Measurements from ENCODE around the gene MEX3D. TPM values are rescaled to one million over a fixed set of nuclear protein-coding genes. Genes with fewer than 3 reads are reported as not detected.

MEX3D gene
- total RNA-seq, 2 experiments from 2014 or later, result 5.0 to 5.5 TPM

- POLR2A ChIA-PET, result no interaction called here
- DNase-seq, result peak; percentile 82
- intact Hi-C loops (cut with micrococcal nuclease), result no loop called here
- TF ChIP-seq CTCF (IDR thresholded peaks at IDR 0.05), result no peak
- no peaks in the 10 kb centered on the region for H3K9me3 Mint-ChIP-seq
- H3K36me3 Mint-ChIP-seq (ENCODE audit: low read depth), result no peaks in the 10 kb centered on the region
- ATAC-seq, result peak; percentile 86
- H3K27ac Mint-ChIP-seq, result no peak within 1 kb of the TSS
- H3K4me3 Mint-ChIP-seq, result peak within 1 kb of the TSS; percentile 66
- H3K4me1 Mint-ChIP-seq (ENCODE audit: low read depth), result peaks cover 9% of the 10 kb centered on the region
- peaks cover 10% of the 10 kb centered on the region for H3K27me3 Mint-ChIP-seq
- CTCF ChIA-PET, result interaction anchor here (0.9 kb wide), 1 partner anchor 10 kb away, joined by 3 read pairs; no protein-coding TSS in a partner anchor
These were observed 55.2 kb downstream of the MEX3D start, which contains the start of gene ADAMTSL5 for GRCh38 chr19:1512671-1513498. Gene ADAMTSL5 (minus strand): TSS chr19:1513019. CDS start chr19:1510943, 2,076 bp downstream.

GRCh38 chr19:1511318-1512317, 56.5 kb downstream of the MEX3D start:
- peaks cover 13% of the 10 kb centered on the region for H3K27me3 Mint-ChIP-seq
- peaks cover 13% of the 10 kb centered on the region for H3K4me1 Mint-ChIP-seq (ENCODE audit: low read depth)
- H3K4me3 Mint-ChIP-seq, result peak overlapping the region; percentile 66
- no peak for TF ChIP-seq CTCF (IDR thresholded peaks at IDR 0.05)
- no peak for DNase-seq
- no peaks in the 10 kb centered on the region for H3K9me3 Mint-ChIP-seq
- POLR2A ChIA-PET, result interaction anchor here (0.6 kb wide), 1 partner anchor 18 kb away, joined by 3 read pairs; no protein-coding TSS in a partner anchor
- no peaks in the 10 kb centered on the region for H3K36me3 Mint-ChIP-seq (ENCODE audit: low read depth)
- CTCF ChIA-PET, result interaction anchor here (0.7 to 0.9 kb wide), 2 partner anchors 9 to 35 kb away, joined by 3 read pairs; no protein-coding TSS in a partner anchor
- H3K27ac Mint-ChIP-seq, result no peak overlapping the region
- ATAC-seq, result no peak
- intact Hi-C loops (cut with micrococcal nuclease), result no loop called here

- H3K27me3 Mint-ChIP-seq, result peaks cover 13% of the 10 kb centered on the region
- DNase-seq (no peak), ATAC-seq (no peak)
- no peaks in the 10 kb centered on the region for H3K9me3 Mint-ChIP-seq
- ChIA-PET CTCF (no interaction called here), POLR2A (no interaction called here)
- intact Hi-C loops (cut with micrococcal nuclease), result no loop called here
- no peak overlapping the region for H3K4me3 Mint-ChIP-seq
- H3K27ac Mint-ChIP-seq, result no peak overlapping the region
- H3K36me3 Mint-ChIP-seq (ENCODE audit: low read depth), result no peaks in the 10 kb centered on the region
- peaks cover 13% of the 10 kb centered on the region for H3K4me1 Mint-ChIP-seq (ENCODE audit: low read depth)
- TF ChIP-seq CTCF (IDR thresholded peaks at IDR 0.05), result no peak
These were observed 57.3 kb downstream of the MEX3D start for GRCh38 chr19:1510807-1511206.

- DNase-seq (no peak), ATAC-seq (no peak)
- H3K9me3 Mint-ChIP-seq, result no peaks in the 10 kb centered on the region
- peaks cover 13% of the 10 kb centered on the region for H3K4me1 Mint-ChIP-seq (ENCODE audit: low read depth)
- intact Hi-C loops (cut with micrococcal nuclease), result no loop called here
- CTCF ChIA-PET, result no interaction called here
- no peaks in the 10 kb centered on the region for H3K36me3 Mint-ChIP-seq (ENCODE audit: low read depth)
- POLR2A ChIA-PET, result no interaction called here
- H3K4me3 Mint-ChIP-seq, result no peak overlapping the region
- H3K27me3 Mint-ChIP-seq, result peaks cover 14% of the 10 kb centered on the region
- H3K27ac Mint-ChIP-seq, result no peak overlapping the region
- TF ChIP-seq CTCF (IDR thresholded peaks at IDR 0.05), result no peak
These were observed 57.7 kb downstream of the MEX3D start for GRCh38 chr19:1510442-1510806.
